Jurkat, Clone E6-1 (cell line): ENCODE results near the gene DLX5.

Experiments
- DNase-seq: peaks from one replicate; pipeline ENCODE4 v3.0.0-alpha.2; 2011; ENCODE audit warnings: low read depth, low spot score
- H3K4me3 ChIP-seq: 2 replicates; pipeline ENCODE4 v1.5.1; 2011; ENCODE audit warnings: mild to moderate bottlenecking, low read length, control low read depth, moderate library complexity

DLX5 gene

DNA sequence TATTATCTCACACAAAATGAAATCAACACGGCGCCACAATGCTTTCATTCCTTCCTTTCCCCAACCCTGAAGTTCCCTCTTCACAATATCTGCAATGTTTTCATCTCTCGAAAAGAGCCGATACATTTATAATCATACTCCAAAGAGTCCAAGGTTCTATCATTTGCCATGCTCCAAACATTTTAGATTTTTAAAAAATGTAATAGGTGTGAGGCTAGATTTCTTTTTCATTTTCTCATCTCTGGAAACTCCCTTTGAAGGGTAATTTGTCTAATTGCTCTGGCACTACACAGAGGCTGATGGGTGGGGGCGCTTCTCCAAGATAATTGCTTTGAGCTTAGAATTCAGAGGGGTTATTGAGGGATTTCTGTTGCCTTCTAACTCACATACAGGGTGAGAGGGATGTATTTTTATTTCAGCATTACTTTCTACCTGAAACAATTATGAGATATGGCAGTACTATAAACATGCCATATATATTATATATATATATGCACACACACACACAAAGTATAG lies 4.9 kb downstream of the DLX5 start:
- no peak for DNase-seq
- no peak overlapping the region for H3K4me3 ChIP-seq

DNA sequence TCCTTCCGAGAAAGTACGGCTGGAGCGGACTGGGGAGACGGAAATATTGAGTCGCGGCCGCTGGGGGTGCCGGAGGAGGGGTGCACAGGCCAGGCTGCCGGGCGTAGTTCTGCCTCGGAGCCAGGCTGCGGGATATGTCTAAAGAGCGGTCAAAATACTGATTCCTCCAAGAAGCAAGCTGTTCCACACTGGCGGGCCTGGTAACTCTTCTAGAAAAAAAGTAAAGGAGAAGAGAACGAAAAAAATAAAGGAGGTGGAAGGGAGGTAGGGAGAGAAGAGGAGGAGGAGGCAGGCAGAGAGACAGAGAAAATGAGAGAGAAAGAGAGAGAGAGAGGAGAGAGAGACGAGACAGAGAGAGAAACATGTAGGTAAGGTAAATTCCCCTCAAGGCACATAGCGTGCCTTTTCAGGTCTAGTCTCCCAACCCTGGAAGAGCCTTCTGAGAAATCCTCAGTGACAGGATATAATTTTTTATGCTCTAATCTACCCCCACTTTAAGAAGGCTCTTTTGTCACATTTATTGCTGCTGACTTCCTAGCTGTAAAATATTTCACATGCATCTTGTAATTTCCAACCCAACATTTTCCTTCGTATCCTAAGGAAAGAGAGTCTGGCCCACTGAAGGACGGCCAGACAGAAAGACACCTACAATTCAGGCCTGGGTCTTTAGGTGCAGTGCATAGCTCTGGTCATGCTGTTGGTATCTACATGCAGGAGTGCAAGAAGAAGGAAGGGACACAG lies 5.7 kb downstream of the DLX5 start:
- no peak overlapping the region for H3K4me3 ChIP-seq
- no peak for DNase-seq

DNA sequence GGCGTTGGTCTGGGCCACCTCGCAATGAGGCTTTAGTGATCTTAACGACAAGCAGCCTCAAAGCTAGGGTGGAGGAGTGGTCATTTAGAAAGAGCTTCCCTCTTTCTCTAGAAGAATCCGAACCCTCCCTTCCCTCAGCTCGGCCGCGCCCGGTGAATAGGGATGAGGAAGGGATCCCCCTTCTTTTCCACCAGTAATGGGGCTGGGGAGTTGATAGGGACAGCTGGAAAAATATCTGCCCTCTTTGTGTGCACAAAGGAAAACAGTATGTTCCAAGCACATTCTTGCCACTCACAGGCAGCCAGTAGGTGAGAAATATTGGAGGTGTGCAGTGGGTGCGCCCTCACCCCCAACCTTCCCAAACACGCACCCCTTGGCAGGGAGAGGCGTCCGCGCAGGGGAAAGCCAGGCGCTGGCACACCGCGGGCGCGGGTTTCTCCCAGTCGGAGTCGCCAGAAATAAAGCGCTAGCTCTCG lies 6.5 kb downstream of the DLX5 start:
- no peak for DNase-seq
- H3K4me3 ChIP-seq, result no peak overlapping the region

DNA sequence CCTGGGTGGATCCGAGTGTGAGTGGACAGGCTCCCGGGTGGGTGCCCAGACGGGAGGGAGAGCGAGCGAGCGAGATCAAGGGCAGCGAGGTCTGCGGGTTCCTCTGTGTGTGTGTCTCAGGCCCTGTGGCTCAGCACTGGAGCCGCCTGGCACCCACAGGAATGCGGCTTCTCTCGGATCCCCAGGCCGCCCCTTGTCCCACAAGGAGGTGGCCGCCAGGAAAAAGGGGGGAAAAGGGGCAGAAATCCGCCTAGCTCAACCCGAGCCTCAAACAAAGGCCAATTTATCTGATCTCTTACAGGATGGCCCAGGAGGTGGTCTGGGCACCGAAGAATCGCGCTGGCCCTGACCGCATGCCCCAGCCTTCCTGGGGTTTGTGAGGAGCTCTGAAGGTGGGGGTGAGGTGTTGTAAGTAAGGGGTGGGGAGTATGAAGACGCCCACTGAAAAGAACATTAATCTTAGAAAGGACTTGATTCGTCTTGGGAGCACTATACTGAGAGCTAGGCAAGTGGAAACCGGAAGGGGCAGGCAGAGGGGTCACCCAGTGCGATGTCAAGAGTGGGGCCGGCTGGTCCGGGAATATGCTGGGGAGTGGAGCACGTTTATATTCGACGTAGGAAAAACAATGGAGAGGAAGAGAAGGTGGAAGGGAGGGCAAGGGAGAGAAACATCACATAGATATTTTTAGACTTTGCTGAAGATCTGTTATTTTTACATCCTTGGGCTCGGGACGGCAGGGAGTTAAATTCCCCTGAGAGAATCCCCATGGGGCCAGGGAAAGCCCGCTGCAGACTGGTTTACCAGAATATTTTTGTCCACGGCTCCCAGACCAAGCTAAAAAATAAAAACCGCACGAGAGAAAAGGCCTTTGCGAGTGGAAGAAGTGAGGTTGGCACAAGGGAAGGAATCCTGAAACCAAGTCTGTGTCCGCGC lies 7.2 kb downstream of the DLX5 start:
- no peak overlapping the region for H3K4me3 ChIP-seq
- no peak for DNase-seq

DNA sequence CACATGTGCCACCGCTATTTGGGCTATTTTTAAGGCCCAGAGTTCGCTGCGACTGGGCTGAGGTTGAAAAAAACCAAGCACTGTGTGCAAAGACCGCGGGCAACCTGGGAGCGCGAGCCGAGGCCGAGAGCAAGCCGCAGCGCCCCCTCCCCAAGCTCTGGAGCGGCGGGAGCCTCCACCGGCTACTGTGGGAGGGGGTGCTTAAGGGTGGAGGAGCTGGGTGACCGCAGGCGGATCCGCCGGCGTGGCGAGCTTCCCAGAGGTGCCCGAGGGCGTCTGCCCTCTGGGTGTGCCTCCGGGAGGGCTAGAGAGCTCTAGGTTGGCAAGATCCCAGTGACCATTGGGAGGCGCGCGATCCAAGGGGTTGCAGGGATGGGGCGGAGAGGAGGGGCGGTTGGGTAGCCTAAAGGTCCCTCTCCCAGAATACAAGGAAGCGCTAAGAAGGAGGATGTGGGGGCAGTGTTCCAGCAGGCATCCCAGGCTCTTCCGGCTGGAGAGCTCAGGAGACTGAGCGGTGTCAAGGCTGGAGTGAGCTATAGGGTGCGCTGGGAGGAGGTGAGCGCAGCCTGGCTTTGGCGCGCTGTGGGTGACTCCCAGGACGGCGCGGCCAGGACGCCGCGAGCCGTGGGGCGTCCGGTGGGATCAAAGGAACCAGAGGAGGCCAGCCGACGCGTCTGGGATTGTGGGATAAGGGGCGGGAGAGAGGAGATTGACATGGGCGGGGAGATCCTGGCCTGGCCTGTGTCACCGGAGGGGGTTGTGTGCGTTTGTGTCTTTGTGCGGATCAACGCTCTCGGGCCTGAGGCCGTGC lies 8.0 kb downstream of the DLX5 start:
- no peak overlapping the region for H3K4me3 ChIP-seq
- DNase-seq, result no peak

DNA sequence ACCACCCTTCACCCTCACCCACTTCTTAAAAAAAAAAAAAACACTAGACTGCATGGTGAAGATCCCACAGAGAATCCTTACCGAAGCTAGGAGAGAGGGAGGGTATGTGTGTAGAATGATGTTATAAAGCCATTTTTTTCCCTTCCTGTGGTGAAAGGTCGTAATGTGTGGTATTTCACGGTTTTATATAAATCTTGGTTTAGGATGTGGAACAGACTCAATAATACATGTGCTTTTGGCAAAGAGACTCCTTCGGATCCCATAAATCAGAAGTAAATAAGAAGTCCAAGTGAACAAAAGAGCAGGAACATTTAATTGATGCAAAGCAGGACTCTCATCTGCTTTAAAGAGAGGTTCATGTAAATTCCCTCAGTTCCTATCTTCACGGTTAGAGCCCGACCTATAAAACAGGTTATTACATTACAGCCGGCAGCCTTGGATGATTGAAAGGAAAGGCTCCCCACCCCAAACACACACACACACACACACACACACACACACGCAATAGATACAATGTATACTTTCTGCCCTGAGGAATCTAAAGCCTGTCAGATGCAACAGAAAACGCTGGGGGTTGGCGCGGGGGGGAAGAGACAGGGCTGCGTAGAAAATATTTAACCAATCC lies 8.8 kb downstream of the DLX5 start:
- DNase-seq, result no peak
- H3K4me3 ChIP-seq, result no peak overlapping the region

DNA sequence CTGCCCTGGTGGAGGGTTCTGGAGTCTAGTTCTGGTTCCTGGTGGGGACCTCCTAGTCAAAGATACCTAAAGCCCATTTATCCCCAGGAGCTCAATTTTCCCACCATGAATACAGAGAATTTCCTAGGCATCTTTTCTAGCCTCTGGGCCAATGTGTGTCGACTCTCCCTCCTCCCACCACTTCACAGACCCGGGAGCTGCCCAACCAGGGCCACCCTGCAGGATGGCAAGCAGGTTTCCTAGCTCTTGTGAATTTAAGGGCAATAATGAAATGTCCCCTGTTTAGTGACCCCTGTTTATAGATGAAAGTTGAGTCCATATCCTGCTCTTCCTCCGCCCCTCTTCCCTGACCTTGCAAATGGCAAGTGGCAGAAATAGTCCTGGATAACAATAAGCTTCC lies 9.4 kb downstream of the DLX5 start:
- no peak for DNase-seq

DNA sequence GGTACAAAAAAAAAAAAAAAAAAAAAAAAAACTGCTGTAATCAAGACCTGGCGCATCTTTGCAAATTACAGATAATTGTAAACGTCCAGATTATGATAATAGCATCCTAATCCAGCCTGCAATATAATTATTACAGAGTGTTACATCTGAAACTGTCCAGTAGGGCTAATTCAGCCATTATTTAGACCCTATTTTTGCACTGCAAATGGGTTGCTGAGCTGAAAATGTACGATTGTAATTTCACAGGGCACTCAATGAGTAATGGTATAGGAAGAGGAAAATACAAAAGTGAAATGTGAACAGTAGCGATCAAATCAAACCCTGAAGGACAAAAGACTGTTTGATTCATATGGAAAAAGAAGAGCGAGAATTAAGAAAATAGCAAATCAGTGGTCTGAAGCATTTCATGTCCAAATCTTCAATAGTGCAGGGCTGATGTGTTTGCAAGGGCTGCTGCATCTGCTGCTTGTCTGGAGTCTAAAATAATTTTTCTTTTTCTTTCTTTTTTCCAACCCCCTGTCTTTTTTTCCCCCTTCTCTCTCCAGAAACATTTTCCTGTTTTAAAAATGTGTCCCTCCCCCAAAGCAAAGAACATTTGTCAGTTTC lies 10.4 kb downstream of the DLX5 start:
- DNase-seq, result no peak
- no peak overlapping the region for H3K4me3 ChIP-seq

More for the DNA sequence above, 9.4 kb downstream of the DLX5 start:
- no peak overlapping the region for H3K4me3 ChIP-seq

DNA sequence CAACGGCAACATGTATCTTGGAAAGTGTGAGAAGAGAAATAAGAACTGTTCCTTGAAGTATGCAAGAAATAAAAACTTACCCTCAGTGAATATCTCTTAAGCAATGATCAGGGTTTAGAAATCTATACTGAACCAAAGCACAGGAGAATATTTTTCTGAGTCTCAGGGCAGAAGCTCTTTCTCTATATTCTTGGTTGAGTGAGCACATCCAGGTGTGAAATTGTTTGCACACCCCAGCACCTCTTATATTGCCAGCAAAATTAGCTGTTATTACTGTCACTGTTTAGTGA lies 10.8 kb downstream of the DLX5 start:
- no peak overlapping the region for H3K4me3 ChIP-seq

DNA sequence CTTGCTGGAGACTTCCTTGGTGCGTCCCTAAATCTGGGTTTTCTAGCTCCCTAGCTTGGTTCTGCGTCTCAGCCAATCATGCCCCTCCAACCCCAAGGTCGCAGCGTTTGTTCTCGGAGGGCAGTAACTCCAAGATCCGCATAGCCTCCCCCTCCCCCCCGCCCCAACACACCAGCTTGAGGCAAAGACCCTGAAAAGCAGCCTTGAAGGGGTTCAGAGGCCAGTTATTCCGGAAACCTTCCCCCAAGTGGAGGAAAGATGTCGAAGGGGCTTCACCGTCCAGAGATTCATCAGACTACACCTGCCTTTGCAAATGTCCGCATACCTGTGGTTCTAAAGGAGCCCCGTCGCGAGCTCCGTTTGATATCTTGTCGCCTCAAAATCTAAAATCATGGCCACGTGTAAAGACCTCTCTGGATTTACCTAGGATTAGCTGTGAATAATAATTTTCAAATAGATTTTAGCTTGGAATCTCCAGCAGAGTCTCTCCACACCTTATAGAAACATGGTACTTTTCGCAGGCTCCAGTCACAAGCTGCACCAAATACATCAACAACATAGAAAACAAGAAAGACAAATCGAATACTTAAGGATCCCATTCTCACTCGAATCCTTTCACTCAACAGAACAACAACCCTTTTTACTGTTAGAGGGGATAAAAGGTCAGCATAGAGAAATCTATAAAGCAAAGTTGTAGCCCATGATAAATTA lies 11.3 kb downstream of the DLX5 start:
- DNase-seq, result no peak
- no peak overlapping the region for H3K4me3 ChIP-seq

More for the DNA sequence above, 10.8 kb downstream of the DLX5 start:
- no peak for DNase-seq

DNA sequence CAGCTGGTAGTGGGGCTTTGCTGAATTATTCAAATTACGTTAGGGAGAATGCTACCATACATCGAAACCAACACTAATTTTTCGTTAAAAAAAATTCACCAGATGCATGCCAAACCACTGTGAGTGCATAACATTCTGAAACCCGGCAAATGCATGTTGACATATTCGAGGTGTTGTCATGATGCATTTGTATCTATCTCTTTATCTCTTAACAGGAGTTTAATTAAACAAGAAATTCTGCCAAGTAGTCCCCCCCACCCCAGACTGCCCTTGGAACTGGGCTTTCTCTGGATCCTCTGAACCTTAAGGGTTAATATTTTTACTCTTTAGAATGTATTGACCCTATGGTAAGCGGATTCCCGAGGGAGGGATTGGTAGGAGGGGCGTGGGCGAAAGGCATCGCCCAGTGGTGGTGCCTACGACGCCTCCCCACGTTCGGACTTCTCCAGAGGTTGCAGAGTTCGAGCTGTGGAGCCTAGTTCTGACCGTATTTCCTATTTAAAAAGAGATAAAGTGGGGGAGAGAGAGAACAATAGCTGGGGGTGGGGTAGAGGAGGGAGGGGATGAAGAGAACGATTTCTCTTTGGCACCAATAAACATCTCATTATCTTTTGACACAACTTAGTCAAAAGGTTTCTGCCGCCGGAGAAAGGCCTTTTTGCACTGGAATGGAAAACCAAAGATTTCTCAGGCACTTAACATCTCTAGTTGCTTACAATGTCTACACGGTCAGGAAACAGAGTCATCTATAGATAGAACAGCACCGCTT lies 12.1 kb downstream of the DLX5 start:
- DNase-seq, result no peak
- no peak overlapping the region for H3K4me3 ChIP-seq

DNA sequence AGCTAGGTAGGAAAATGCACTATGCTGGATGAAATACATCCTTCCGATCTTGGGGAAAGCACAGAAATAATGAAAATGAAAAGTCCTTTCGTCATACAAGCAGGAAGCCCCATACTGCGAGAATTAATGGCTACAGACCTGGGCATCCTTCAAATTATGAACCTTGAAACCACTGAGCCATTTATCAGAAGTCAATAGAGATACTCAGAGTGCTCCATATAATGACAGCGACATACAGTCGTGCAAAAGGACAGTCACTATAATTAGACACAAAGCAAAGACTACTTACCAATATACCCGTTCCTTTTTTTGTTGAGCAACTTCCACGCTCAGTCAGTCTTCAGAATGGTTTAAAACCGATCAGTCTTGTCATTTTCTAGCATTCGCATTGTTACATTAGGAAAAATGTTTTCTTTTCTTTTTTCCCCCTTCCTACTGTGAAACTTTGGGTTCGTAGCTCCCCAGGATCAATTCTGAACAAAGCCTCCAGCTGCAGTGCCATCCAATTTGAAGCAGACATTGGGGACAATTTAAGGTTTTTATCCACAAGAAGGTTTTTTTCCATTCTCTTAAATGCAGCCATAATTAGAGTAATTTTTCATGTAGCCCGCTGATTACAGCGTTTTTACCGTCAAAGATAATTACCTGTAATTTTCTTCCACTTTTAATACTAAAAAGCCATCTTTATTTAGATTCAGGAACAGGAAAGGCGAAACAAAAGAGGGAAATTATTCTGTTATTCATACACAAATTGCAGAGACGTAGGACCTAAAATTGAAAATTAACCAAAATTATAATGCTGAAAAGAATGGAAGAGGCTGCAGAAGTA lies 12.9 kb downstream of the DLX5 start:
- no peak for DNase-seq
- no peak overlapping the region for H3K4me3 ChIP-seq

DNA sequence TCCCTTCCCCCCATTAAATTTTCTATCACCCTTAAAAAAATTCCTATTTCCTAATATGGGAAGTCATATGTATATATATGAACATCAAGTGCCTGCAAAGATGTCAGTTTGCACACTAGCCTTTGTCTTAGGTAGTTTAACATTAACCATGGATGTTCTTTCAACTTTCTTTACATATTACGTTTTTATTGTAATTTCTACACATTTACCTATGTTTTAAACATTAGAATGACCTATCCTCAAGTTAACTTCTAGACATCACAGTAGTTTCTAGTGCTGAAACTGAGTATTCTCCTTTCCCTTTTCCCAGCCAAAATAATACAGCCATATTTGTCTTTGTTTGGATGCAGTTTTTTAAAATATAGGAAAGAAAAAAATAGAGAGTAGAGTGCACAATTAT lies 13.5 kb downstream of the DLX5 start:
- DNase-seq, result no peak
- no peak overlapping the region for H3K4me3 ChIP-seq

DNA sequence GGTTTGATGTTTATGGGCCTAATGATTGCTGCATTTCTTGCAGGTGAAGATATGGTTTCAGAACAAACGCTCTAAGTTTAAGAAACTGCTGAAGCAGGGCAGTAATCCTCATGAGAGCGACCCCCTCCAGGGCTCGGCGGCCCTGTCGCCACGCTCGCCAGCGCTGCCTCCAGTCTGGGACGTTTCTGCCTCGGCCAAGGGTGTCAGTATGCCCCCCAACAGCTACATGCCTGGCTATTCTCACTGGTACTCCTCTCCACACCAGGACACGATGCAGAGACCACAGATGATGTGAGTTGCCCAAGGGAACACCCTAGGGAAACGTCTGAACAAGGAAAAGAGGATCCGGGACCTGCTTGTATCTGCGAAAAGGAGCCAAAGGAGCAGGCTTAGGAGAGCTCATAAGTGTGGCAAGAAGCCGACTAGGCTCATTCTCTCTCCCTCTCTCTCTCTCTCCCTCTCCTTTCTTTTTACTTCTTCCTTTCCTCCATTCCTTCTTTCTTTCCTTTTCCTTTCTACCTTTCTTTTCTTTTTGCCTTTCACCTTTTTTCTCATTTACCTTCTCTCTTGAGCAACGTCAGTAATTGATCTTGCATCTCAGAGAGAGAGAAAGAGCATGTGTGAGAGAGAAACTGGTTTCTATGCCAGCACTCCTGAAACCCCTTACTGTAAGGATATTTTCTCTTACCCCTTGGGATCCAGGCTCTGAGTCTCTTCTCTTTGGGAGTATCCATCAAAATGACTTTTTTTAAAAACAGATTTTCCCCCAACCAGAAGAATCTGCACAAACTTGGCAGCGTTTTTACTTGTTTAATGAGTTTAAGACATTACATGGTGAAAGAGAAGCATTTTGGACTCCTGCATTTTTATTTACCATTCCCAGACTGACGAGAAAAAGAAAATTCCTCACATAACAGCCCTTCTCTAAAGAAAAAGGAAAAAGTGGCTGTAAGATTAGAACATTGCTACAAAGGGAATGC lies 14.6 kb downstream of the DLX5 start:
- DNase-seq, result no peak
- H3K4me3 ChIP-seq, result no peak overlapping the region

DNA sequence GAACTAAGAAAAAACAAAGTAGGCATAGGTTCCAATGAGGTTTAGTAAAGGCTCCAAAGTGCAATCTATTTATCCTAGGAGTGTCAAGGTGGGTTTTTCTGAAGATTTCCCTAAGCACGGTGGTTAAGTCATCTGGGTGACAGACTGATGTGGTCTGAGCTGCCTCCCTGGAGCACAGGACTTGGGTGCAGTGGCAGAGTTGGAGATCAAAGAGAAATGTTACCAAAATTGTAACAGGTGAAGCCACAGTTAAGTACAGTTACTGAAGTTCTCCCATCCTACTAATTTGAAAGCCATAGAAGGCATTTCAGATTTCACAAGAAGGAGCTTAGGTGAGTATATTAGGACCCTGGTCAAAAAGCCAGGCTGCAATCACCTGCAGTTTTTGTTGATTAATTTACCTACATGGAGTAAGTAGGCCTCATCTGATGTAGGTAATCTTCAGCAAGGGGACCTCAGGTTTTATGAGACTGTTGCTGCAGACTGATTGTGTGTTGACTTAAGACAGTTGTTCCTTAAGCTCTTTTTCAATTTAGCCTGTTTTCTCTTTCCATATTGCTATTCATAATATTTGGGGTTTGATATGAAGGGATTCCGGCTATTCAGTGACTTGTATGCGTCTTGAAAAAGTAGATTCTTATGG lies 16.2 kb downstream of the DLX5 start:
- no peak overlapping the region for H3K4me3 ChIP-seq
- DNase-seq, result peak; percentile 27
